Uterus (tissue), 4 donors: ENCODE measurements around the gene MS4A4A. TPM values are rescaled to one million over a fixed set of nuclear protein-coding genes. Genes with fewer than 3 reads are reported as not detected.
A peak's percentile ranks its signal among the peaks of the same experiment; 100 is the strongest.

Experiments
- DNase-seq, 2 donors: peaks; one replicate each; pipeline ENCODE4 v3.0.0-alpha.2; 2019 to 2020
- H3K27ac ChIP-seq, 2 donors: fragments of 200-600 bp; sonication (generic); 1 replicate in 1 of 2; 2 replicates in 1 of 2; pipeline ENCODE4 v1.5.1; 2016 to 2018
- H3K27me3 ChIP-seq, 2 donors: fragments of 200-600 bp; sonication (generic); one replicate each; pipeline ENCODE4 v1.5.1; 2018 to 2019; ENCODE audit warnings: control low read depth in 1 of 2
- H3K36me3 ChIP-seq, 2 donors: fragments of 200-600 bp; sonication (generic); one replicate each; pipeline ENCODE4 v1.5.1; 2019; ENCODE audit warnings: control low read depth in 1 of 2
- H3K4me1 ChIP-seq, 2 donors: fragments of 200-600 bp; sonication (generic); one replicate each; pipeline ENCODE4 v1.5.1; 2018 to 2019; ENCODE audit warnings: control low read depth in 1 of 2
- H3K4me3 ChIP-seq, 2 donors: fragments of 200-600 bp; sonication (generic); 1 replicate in 1 of 2; 2 replicates in 1 of 2; pipeline ENCODE4 v1.5.1; 2018 to 2019; ENCODE audit warnings: mild to moderate bottlenecking in 1 of 2
- H3K9me3 ChIP-seq, 2 donors: fragments of 200-600 bp; sonication (generic); one replicate each; pipeline ENCODE4 v1.5.1; 2019; ENCODE audit warnings: control low read depth in 1 of 2
- POLR2A ChIP-seq, 2 donors: fragments of 450-650 bp; IDR thresholded peaks; one replicate each; pipeline ENCODE4 v1.6.1; 2016; ENCODE audit warnings: antibody characterized with exemption in 2 of 2, mild to moderate bottlenecking in 1 of 2, moderate library complexity in 1 of 2
- intact Hi-C: fragments of 100-400 bp; cut with DNase I; formaldehyde crosslinking; loops from one replicate; pipeline ENCODE4 v1.15.1; 2023; ENCODE audit warnings: low total_unique reads
- total RNA-seq, 4 donors: library from RNA; depleted of rRNA in 3 of 4; stranded (reverse); fragments of >200 nt in 3 of 4; gene quantifications; one replicate each; pipeline versions ENCODE4 v1.1.0 to v1.2.4, GENCODE V29; 2014 to 2023
- TF ChIP-seq, protein P1 (sequence below), 4 experiments: fragments of 200-600 bp in 2 of 4; fragments of 450-650 bp in 2 of 4; sonication (generic) in 2 of 4; IDR thresholded peaks; one replicate each; pipeline ENCODE4 v1.5.1; 2016 to 2019; ENCODE audit warnings: antibody characterized with exemption in 4 of 4, mild to moderate bottlenecking in 2 of 4, moderate library complexity in 1 of 4
- donor health status: DM: yes; HTN: yes; CAD: no.

MS4A4A gene
- total RNA-seq, 4 donors from 2014 or later = 2.6 to 29.1 (median 14.3) TPM

DNA sequence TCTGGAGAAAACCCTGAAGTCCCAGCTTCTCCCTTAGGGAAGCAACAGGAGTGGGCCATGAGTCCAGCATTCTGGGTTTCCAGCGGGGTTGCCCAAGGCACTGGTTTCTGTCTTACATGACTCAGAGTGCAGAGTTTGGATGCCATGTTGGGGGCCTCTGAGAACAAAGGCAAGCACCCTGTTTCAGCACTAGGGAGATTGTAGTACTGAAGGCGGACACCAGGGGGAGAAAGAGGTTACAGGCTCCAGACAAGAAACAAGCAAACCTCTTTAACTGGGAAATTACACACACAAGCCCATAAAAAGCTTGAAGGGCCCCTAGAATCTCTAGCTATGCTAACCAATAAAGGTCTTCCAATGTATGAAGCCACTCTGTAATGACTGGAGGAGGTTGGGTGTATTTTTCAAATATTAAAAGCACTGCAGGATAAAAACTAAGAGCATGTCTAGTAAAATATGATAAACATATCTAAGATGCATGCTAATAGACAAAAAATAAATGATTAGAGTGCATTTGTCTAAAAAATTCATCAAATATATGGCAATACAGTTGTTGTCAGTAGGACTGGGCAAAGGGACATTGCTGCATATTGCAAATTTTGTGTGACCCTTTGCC, 53.6 kb downstream of the MS4A4A start:
- intact Hi-C loops = no loop called here
- Histone ChIP-seq H3K27ac (no peak overlapping the region), H3K4me1 (no peaks in the 10 kb centered on the region), H3K9me3 (peaks cover 0 to 4% of the 10 kb centered on the region in 2 donors), H3K36me3 (no peaks in the 10 kb centered on the region), H3K4me3 (no peak overlapping the region), H3K27me3 (no peaks in the 10 kb centered on the region)
- DNase-seq = peak in 1 of 2 donors; percentile 20
- TF ChIP-seq, protein P1, sequence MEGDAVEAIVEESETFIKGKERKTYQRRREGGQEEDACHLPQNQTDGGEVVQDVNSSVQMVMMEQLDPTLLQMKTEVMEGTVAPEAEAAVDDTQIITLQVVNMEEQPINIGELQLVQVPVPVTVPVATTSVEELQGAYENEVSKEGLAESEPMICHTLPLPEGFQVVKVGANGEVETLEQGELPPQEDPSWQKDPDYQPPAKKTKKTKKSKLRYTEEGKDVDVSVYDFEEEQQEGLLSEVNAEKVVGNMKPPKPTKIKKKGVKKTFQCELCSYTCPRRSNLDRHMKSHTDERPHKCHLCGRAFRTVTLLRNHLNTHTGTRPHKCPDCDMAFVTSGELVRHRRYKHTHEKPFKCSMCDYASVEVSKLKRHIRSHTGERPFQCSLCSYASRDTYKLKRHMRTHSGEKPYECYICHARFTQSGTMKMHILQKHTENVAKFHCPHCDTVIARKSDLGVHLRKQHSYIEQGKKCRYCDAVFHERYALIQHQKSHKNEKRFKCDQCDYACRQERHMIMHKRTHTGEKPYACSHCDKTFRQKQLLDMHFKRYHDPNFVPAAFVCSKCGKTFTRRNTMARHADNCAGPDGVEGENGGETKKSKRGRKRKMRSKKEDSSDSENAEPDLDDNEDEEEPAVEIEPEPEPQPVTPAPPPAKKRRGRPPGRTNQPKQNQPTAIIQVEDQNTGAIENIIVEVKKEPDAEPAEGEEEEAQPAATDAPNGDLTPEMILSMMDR (IDR thresholded peaks at IDR 0.05) = peak in 3 of 4 experiments; percentile 25 to 36 (median 27)
- no peak for TF ChIP-seq POLR2A (IDR thresholded peaks at IDR 0.05)

DNA sequence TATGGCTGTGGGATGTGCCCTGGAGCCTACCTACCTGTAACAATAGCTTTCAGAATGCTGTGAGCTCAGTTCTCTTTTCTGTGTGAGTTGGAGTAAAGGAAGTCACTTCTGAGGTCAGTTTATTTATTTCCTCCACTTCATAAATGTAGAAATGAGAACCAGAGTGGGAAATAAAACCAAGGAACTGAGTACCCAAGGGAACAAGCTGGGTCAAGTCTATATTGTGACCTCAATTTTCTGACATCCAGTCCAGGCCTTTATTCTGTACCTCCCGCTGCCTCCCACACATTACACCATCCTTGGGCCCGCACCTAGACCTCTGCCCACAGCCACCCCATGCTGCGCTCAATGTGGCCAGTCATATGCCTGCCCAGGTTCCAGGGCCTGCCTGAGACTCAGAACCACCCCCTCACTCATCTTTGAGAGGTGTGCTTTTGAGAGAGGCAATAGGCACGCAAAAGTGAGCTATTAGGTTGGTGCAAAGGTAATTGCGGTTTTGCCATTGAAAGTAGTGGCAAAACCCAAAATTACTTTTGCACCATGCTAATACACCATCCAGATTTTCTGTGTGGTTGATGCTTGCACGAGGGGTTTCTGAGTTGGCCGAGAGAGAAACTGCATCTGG, 56.4 kb downstream of the MS4A4A start:
- no peak for TF ChIP-seq POLR2A (IDR thresholded peaks at IDR 0.05)
- TF ChIP-seq, protein P1 (IDR thresholded peaks at IDR 0.05) = no peak
- Histone ChIP-seq H3K27me3 (no peaks in the 10 kb centered on the region), H3K36me3 (no peaks in the 10 kb centered on the region), H3K4me1 (no peaks in the 10 kb centered on the region), H3K4me3 (no peak overlapping the region), H3K9me3 (no peaks in the 10 kb centered on the region), H3K27ac (no peak overlapping the region)
- intact Hi-C loops = no loop called here
- no peak for DNase-seq

DNA sequence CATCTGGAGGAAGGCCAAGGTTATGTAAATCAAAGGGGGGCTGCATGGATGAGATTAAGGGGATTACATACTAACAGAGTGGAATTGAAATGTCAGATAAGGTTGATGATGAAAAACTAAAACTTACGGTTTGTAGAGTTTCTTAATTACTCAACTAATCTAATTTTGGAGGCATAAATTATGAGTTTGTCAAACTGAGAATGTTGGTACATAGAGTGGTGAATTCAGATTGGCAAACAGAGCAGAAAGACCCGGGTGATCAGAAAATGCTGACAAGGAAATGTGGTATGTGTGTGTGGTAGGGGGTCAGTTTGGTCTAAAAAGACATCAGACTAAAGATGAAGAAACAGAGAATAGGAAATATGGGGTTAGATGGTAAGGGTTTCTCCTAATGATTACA, 57.6 kb downstream of the MS4A4A start:
- DNase-seq = no peak
- no peak overlapping the region for H3K27ac ChIP-seq
- H3K4me3 ChIP-seq = no peak overlapping the region
- no peaks in the 10 kb centered on the region for H3K4me1 ChIP-seq
- no peaks in the 10 kb centered on the region for H3K36me3 ChIP-seq
- H3K27me3 ChIP-seq = no peaks in the 10 kb centered on the region
- intact Hi-C loops = no loop called here
- TF ChIP-seq, protein P1 (IDR thresholded peaks at IDR 0.05) = no peak
- no peak for TF ChIP-seq POLR2A (IDR thresholded peaks at IDR 0.05)
- H3K9me3 ChIP-seq = no peaks in the 10 kb centered on the region

DNA sequence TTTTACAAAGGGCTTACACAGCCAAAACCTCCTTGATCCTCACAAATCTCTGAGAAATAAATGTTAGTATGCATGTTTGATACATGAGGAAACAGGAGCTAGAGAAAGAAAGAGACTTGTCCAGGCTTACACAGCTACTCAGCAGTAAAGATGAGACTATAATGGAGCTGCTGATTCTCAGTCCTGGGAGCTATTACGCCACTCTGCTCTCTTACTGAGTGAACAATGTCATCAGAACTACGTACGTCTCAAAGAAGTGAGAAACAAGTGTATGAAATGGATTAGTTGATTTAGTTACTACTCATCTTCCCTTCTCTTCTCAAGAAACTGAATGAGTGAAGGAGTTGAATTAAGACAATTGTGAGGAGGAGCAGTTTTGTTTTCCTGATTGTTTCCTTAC, 58.9 kb downstream of the MS4A4A start:
- H3K4me3 ChIP-seq = no peak overlapping the region
- H3K36me3 ChIP-seq = no peaks in the 10 kb centered on the region
- H3K9me3 ChIP-seq = no peaks in the 10 kb centered on the region
- H3K27ac ChIP-seq = no peak overlapping the region
- intact Hi-C loops = no loop called here
- H3K27me3 ChIP-seq = no peaks in the 10 kb centered on the region
- no peak for DNase-seq
- H3K4me1 ChIP-seq = no peaks in the 10 kb centered on the region
- no peak for TF ChIP-seq POLR2A (IDR thresholded peaks at IDR 0.05)
- TF ChIP-seq, protein P1 (IDR thresholded peaks at IDR 0.05) = no peak

DNA sequence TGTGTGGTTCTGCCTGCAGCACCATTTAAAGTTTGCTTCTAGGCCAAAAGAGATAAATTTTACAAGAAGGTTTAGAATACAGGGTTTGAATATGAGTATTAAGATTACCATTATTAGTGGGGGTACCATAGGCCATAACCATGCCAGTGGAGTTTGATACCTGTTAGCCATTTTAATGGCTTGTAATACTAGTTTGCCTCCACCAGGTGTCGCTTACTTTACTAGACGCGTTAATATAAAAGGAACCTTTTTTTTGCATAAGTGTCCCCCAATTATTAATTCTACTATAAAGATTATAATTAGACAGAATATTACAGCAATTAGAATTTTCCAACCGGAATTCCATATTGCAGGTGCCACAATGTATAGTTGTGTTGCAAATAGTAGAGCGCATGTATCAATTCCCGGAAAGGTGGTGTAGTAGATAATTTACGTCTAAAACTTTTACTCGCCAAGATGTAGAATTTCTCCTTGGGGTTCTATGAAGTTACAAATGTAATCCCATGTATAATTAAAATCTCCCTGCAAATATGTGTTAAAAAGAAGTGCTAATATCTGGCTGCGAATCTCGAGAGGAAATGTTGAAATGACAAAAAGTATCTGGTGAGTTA, 62.7 kb downstream of the MS4A4A start:
- TF ChIP-seq, protein P1 (IDR thresholded peaks at IDR 0.05) = peak in 1 of 4 experiments; percentile 18
- TF ChIP-seq POLR2A (IDR thresholded peaks at IDR 0.05) = no peak
- no peaks in the 10 kb centered on the region for H3K4me1 ChIP-seq

More for the DNA sequence above, 62.7 kb downstream of the MS4A4A start:
- H3K36me3 ChIP-seq = no peaks in the 10 kb centered on the region
- H3K4me3 ChIP-seq = no peak overlapping the region
- no peak overlapping the region for H3K27ac ChIP-seq
- no peaks in the 10 kb centered on the region for H3K9me3 ChIP-seq
- intact Hi-C loops = no loop called here
- H3K27me3 ChIP-seq = no peaks in the 10 kb centered on the region
- no peak for DNase-seq
